ENCODE results near the gene PTPRJ.

Gene PTPRJ

GRCh38 chr11:47967577-47968525 is 12.5 kb upstream of the PTPRJ start:
- no peak for DNase-seq (ENCODE audit: low read depth in 2 of 2)

GRCh38 chr11:47969401-47969800 is 11.0 kb upstream of the PTPRJ start:
- DNase-seq (ENCODE audit: low read depth in 2 of 2): no peak

GRCh38 chr11:47971501-47971900 is 8.9 kb upstream of the PTPRJ start:
- no peak for DNase-seq (ENCODE audit: low read depth in 2 of 2)

GRCh38 chr11:47973173-47973572 is 7.2 kb upstream of the PTPRJ start:
- no peak for DNase-seq (ENCODE audit: low read depth in 2 of 2)

GRCh38 chr11:47976931-47977330 is 3.4 kb upstream of the PTPRJ start:
- no peak for DNase-seq (ENCODE audit: low read depth in 2 of 2)

GRCh38 chr11:47977623-47978022 is 2.7 kb upstream of the PTPRJ start:
- DNase-seq (ENCODE audit: low read depth in 2 of 2): no peak

GRCh38 chr11:47979378-47980087 is 826 bp upstream of the PTPRJ start:
- DNase-seq (ENCODE audit: low read depth in 2 of 2): no peak

GRCh38 chr11:47980907-47981621 is 705 bp downstream of the PTPRJ start:
- no peak for DNase-seq (ENCODE audit: low read depth in 2 of 2)

GRCh38 chr11:47981667-47982404 is 1.5 kb downstream of the PTPRJ start:
- no peak for DNase-seq (ENCODE audit: low read depth in 2 of 2)

- DNase-seq (ENCODE audit: low read depth in 2 of 2): no peak
Measured at GRCh38 chr11:47982616-47983015, 2.3 kb downstream of the PTPRJ start.

GRCh38 chr11:47983464-47984397 is 3.4 kb downstream of the PTPRJ start:
- no peak for DNase-seq (ENCODE audit: low read depth in 2 of 2)

- no peak for DNase-seq (ENCODE audit: low read depth in 2 of 2)
Measured at GRCh38 chr11:47986219-47986618, 5.9 kb downstream of the PTPRJ start.

GRCh38 chr11:47986742-47987141 is 6.4 kb downstream of the PTPRJ start:
- DNase-seq (ENCODE audit: low read depth in 2 of 2): no peak

- no peak for DNase-seq (ENCODE audit: low read depth in 2 of 2)
Measured at GRCh38 chr11:47987310-47987709, 7.0 kb downstream of the PTPRJ start.

GRCh38 chr11:47987781-47988180 is 7.4 kb downstream of the PTPRJ start:
- no peak for DNase-seq (ENCODE audit: low read depth in 2 of 2)

- no peak for DNase-seq (ENCODE audit: low read depth in 2 of 2)
Measured at GRCh38 chr11:47989779-47990178, 9.4 kb downstream of the PTPRJ start.

- DNase-seq (ENCODE audit: low read depth in 2 of 2): no peak
Measured at GRCh38 chr11:47991266-47991830, 11.0 kb downstream of the PTPRJ start.

GRCh38 chr11:47991894-47992293 is 11.5 kb downstream of the PTPRJ start:
- DNase-seq (ENCODE audit: low read depth in 2 of 2): no peak

GRCh38 chr11:47992959-47993820 is 12.8 kb downstream of the PTPRJ start:
- DNase-seq (ENCODE audit: low read depth in 2 of 2): no peak
